ENCODE measurements around the gene CER1.

The CER1 gene

GRCh38 chr9:14750821-14751220, 28.3 kb upstream of the CER1 start:
- Histone ChIP-seq H3K9me3 (ENCODE audit: control insufficient read depth, low read length) (no peaks in the 10 kb centered on the region), H3K36me3 (ENCODE audit: control insufficient read depth, insufficient read depth, low read length) (no peaks in the 10 kb centered on the region), H3K4me3 (ENCODE audit: insufficient read depth, low read depth, low read length) (no peak overlapping the region), H3K27ac (ENCODE audit: insufficient read depth, low read depth, low read length, poor library complexity, severe bottlenecking) (no peak overlapping the region), H3K4me1 (ENCODE audit: control insufficient read depth, insufficient read depth, low read length) (no peaks in the 10 kb centered on the region), H3K27me3 (ENCODE audit: control insufficient read depth, insufficient read depth, low read length, poor library complexity, severe bottlenecking) (no peaks in the 10 kb centered on the region)

- no peak overlapping the region for H3K4me3 ChIP-seq (ENCODE audit: insufficient read depth, low read depth, low read length)
- 43 to 48% methylated on average over 9 of the region's 9 CpGs for WGBS, 2 experiments
These were observed 27.2 kb upstream of the CER1 start for GRCh38 chr9:14749741-14750211.

GRCh38 chr9:14748373-14748772, 25.8 kb upstream of the CER1 start:
- Histone ChIP-seq H3K27ac (ENCODE audit: insufficient read depth, low read depth, low read length, poor library complexity, severe bottlenecking) (no peak overlapping the region), H3K9me3 (ENCODE audit: control insufficient read depth, low read length) (no peaks in the 10 kb centered on the region), H3K27me3 (ENCODE audit: control insufficient read depth, insufficient read depth, low read length, poor library complexity, severe bottlenecking) (no peaks in the 10 kb centered on the region), H3K4me3 (ENCODE audit: insufficient read depth, low read depth, low read length) (no peak overlapping the region), H3K4me1 (ENCODE audit: control insufficient read depth, insufficient read depth, low read length) (no peaks in the 10 kb centered on the region), H3K36me3 (ENCODE audit: control insufficient read depth, insufficient read depth, low read length) (no peaks in the 10 kb centered on the region)
- WGBS, 2 experiments = 83 to 84% methylated on average over 3 of the region's 3 CpGs

More at GRCh38 chr9:14749741-14750211, 27.2 kb upstream of the CER1 start:
- no peaks in the 10 kb centered on the region for H3K4me1 ChIP-seq (ENCODE audit: control insufficient read depth, insufficient read depth, low read length)
- H3K36me3 ChIP-seq (ENCODE audit: control insufficient read depth, insufficient read depth, low read length) = no peaks in the 10 kb centered on the region
- no peaks in the 10 kb centered on the region for H3K27me3 ChIP-seq (ENCODE audit: control insufficient read depth, insufficient read depth, low read length, poor library complexity, severe bottlenecking)
- H3K27ac ChIP-seq (ENCODE audit: insufficient read depth, low read depth, low read length, poor library complexity, severe bottlenecking) = no peak overlapping the region
- no peaks in the 10 kb centered on the region for H3K9me3 ChIP-seq (ENCODE audit: control insufficient read depth, low read length)

- Histone ChIP-seq H3K9me3 (ENCODE audit: control insufficient read depth, low read length) (no peaks in the 10 kb centered on the region), H3K4me3 (ENCODE audit: insufficient read depth, low read depth, low read length) (no peak overlapping the region), H3K4me1 (ENCODE audit: control insufficient read depth, insufficient read depth, low read length) (no peaks in the 10 kb centered on the region), H3K27me3 (ENCODE audit: control insufficient read depth, insufficient read depth, low read length, poor library complexity, severe bottlenecking) (no peaks in the 10 kb centered on the region), H3K27ac (ENCODE audit: insufficient read depth, low read depth, low read length, poor library complexity, severe bottlenecking) (no peak overlapping the region), H3K36me3 (ENCODE audit: control insufficient read depth, insufficient read depth, low read length) (no peaks in the 10 kb centered on the region)
These were observed 24.6 kb upstream of the CER1 start for GRCh38 chr9:14747111-14747510.

GRCh38 chr9:14746626-14747025, 24.1 kb upstream of the CER1 start:
- H3K27me3 ChIP-seq (ENCODE audit: control insufficient read depth, insufficient read depth, low read length, poor library complexity, severe bottlenecking) = no peaks in the 10 kb centered on the region
- no peaks in the 10 kb centered on the region for H3K36me3 ChIP-seq (ENCODE audit: control insufficient read depth, insufficient read depth, low read length)
- 85 to 94% methylated on average over 3 of the region's 3 CpGs for WGBS, 2 experiments
- H3K4me3 ChIP-seq (ENCODE audit: insufficient read depth, low read depth, low read length) = no peak overlapping the region
- no peaks in the 10 kb centered on the region for H3K4me1 ChIP-seq (ENCODE audit: control insufficient read depth, insufficient read depth, low read length)
- H3K27ac ChIP-seq (ENCODE audit: insufficient read depth, low read depth, low read length, poor library complexity, severe bottlenecking) = no peak overlapping the region
- H3K9me3 ChIP-seq (ENCODE audit: control insufficient read depth, low read length) = no peaks in the 10 kb centered on the region

- Histone ChIP-seq H3K4me1 (ENCODE audit: control insufficient read depth, insufficient read depth, low read length) (no peaks in the 10 kb centered on the region), H3K4me3 (ENCODE audit: insufficient read depth, low read depth, low read length) (no peak overlapping the region), H3K27me3 (ENCODE audit: control insufficient read depth, insufficient read depth, low read length, poor library complexity, severe bottlenecking) (no peaks in the 10 kb centered on the region), H3K9me3 (ENCODE audit: control insufficient read depth, low read length) (no peaks in the 10 kb centered on the region), H3K36me3 (ENCODE audit: control insufficient read depth, insufficient read depth, low read length) (no peaks in the 10 kb centered on the region), H3K27ac (ENCODE audit: insufficient read depth, low read depth, low read length, poor library complexity, severe bottlenecking) (no peak overlapping the region)
- 92 to 97% methylated on average over 1 of the region's 1 CpG for WGBS, 2 experiments
These were observed 22.2 kb upstream of the CER1 start for GRCh38 chr9:14744768-14745167.

- H3K4me1 ChIP-seq (ENCODE audit: control insufficient read depth, insufficient read depth, low read length) = no peaks in the 10 kb centered on the region
- H3K27me3 ChIP-seq (ENCODE audit: control insufficient read depth, insufficient read depth, low read length, poor library complexity, severe bottlenecking) = no peaks in the 10 kb centered on the region
- no peak overlapping the region for H3K27ac ChIP-seq (ENCODE audit: insufficient read depth, low read depth, low read length, poor library complexity, severe bottlenecking)
- H3K36me3 ChIP-seq (ENCODE audit: control insufficient read depth, insufficient read depth, low read length) = no peaks in the 10 kb centered on the region
- 88 to 95% methylated on average over 1 to 3 of the region's 3 CpGs for WGBS, 2 experiments
- H3K9me3 ChIP-seq (ENCODE audit: control insufficient read depth, low read length) = no peaks in the 10 kb centered on the region
- H3K4me3 ChIP-seq (ENCODE audit: insufficient read depth, low read depth, low read length) = no peak overlapping the region
These were observed 18.8 kb upstream of the CER1 start for GRCh38 chr9:14741369-14741768.

- H3K4me3 ChIP-seq (ENCODE audit: insufficient read depth, low read depth, low read length) = no peak overlapping the region
- H3K36me3 ChIP-seq (ENCODE audit: control insufficient read depth, insufficient read depth, low read length) = no peaks in the 10 kb centered on the region
- H3K27me3 ChIP-seq (ENCODE audit: control insufficient read depth, insufficient read depth, low read length, poor library complexity, severe bottlenecking) = no peaks in the 10 kb centered on the region
These were observed 10.6 kb upstream of the CER1 start for GRCh38 chr9:14733133-14733532.

GRCh38 chr9:14731294-14731981, 8.9 kb upstream of the CER1 start:
- Histone ChIP-seq H3K27me3 (ENCODE audit: control insufficient read depth, insufficient read depth, low read length, poor library complexity, severe bottlenecking) (no peaks in the 10 kb centered on the region), H3K27ac (ENCODE audit: insufficient read depth, low read depth, low read length, poor library complexity, severe bottlenecking) (no peak overlapping the region), H3K9me3 (ENCODE audit: control insufficient read depth, low read length) (no peaks in the 10 kb centered on the region), H3K4me1 (ENCODE audit: control insufficient read depth, insufficient read depth, low read length) (no peaks in the 10 kb centered on the region), H3K4me3 (ENCODE audit: insufficient read depth, low read depth, low read length) (no peak overlapping the region), H3K36me3 (ENCODE audit: control insufficient read depth, insufficient read depth, low read length) (no peaks in the 10 kb centered on the region)
- 90 to 100% methylated on average over 1 of the region's 1 CpG for WGBS, 2 experiments

More at GRCh38 chr9:14733133-14733532, 10.6 kb upstream of the CER1 start:
- no peak overlapping the region for H3K27ac ChIP-seq (ENCODE audit: insufficient read depth, low read depth, low read length, poor library complexity, severe bottlenecking)
- no peaks in the 10 kb centered on the region for H3K9me3 ChIP-seq (ENCODE audit: control insufficient read depth, low read length)
- WGBS, 2 experiments = 95 to 100% methylated on average over 2 to 4 of the region's 5 CpGs
- no peaks in the 10 kb centered on the region for H3K4me1 ChIP-seq (ENCODE audit: control insufficient read depth, insufficient read depth, low read length)

- H3K27me3 ChIP-seq (ENCODE audit: control insufficient read depth, insufficient read depth, low read length, poor library complexity, severe bottlenecking) = peaks cover 5% of the 10 kb centered on the region
- H3K4me1 ChIP-seq (ENCODE audit: control insufficient read depth, insufficient read depth, low read length) = no peaks in the 10 kb centered on the region
- WGBS, 2 experiments = 96 to 97% methylated on average over 2 of the region's 2 CpGs
- no peak overlapping the region for H3K4me3 ChIP-seq (ENCODE audit: insufficient read depth, low read depth, low read length)
- H3K36me3 ChIP-seq (ENCODE audit: control insufficient read depth, insufficient read depth, low read length) = no peaks in the 10 kb centered on the region
- H3K27ac ChIP-seq (ENCODE audit: insufficient read depth, low read depth, low read length, poor library complexity, severe bottlenecking) = no peak overlapping the region
- no peaks in the 10 kb centered on the region for H3K9me3 ChIP-seq (ENCODE audit: control insufficient read depth, low read length)
These were observed 7.9 kb upstream of the CER1 start for GRCh38 chr9:14730461-14730898.
